Stimulated activated CD4-positive, alpha-beta T cell treated with anti-CD3 and anti-CD28 coated beads, Interleukin-4, amount 100 ng/mL, for 1 hour (primary cell): ENCODE results near the gene FAM181A.

ENCODE experiments used
- DNase-seq: peaks from one replicate; pipeline ENCODE4 v3.0.0-alpha.2; 2020

The FAM181A gene

GRCh38 chr14:93965287-93965821 lies 38.2 kb downstream of the FAM181A start:
- DNase-seq: no peak

- DNase-seq: no peak
Measured at GRCh38 chr14:93965946-93966474, 38.9 kb downstream of the FAM181A start.

GRCh38 chr14:93967637-93968250 lies 40.6 kb downstream of the FAM181A start:
- no peak for DNase-seq

GRCh38 chr14:93969082-93969828 lies 42.1 kb downstream of the FAM181A start:
- no peak for DNase-seq

- peak; percentile 74 for DNase-seq
Measured at GRCh38 chr14:93970585-93970964, 43.4 kb downstream of the FAM181A start.

GRCh38 chr14:93970965-93971634 lies 44.0 kb downstream of the FAM181A start:
- peak; percentile 62 for DNase-seq

- DNase-seq: no peak
Measured at GRCh38 chr14:93971635-93972027, 44.5 kb downstream of the FAM181A start.

- DNase-seq: no peak
Measured at GRCh38 chr14:93972618-93973205, 45.6 kb downstream of the FAM181A start.

GRCh38 chr14:93973607-93974006 lies 46.5 kb downstream of the FAM181A start:
- no peak for DNase-seq

GRCh38 chr14:93974299-93974698 lies 47.2 kb downstream of the FAM181A start:
- no peak for DNase-seq

GRCh38 chr14:93974833-93975232 lies 47.7 kb downstream of the FAM181A start:
- no peak for DNase-seq

GRCh38 chr14:93975791-93976476 lies 48.8 kb downstream of the FAM181A start:
- DNase-seq: no peak

- no peak for DNase-seq
Measured at GRCh38 chr14:93976477-93977057, 49.4 kb downstream of the FAM181A start, which contains the start of gene ASB2. Gene ASB2, minus strand, starts transcription at chr14:93976570. Its CDS starts 12,031 bp downstream, at chr14:93964539.

- DNase-seq: no peak
Measured at GRCh38 chr14:93977171-93977570, 50.0 kb downstream of the FAM181A start.

- DNase-seq: peak; percentile 73
Measured at GRCh38 chr14:93977790-93978581, 50.8 kb downstream of the FAM181A start.

- DNase-seq: no peak
Measured at GRCh38 chr14:93978735-93979134, 51.6 kb downstream of the FAM181A start.
